Calu3 (cell line): ENCODE results near the gene CIAO2B. TPM values are rescaled to one million over a fixed set of nuclear protein-coding genes. Genes with fewer than 3 reads are reported as not detected.

ENCODE experiments used
- BruUV-seq: library from RNA; stranded (reverse); fragments of 400-500 nt; replicated peaks from 2 replicates; lab custom pipeline; 2021; lab: Mats Ljungman, UMichigan
- CTCF ChIA-PET: fragments of 300-600 bp; sonication (Branson Sonifier 250); formaldehyde crosslinking; loops from one replicate; lab custom pipeline; 2022; ENCODE audit warnings: antibody characterized with exemption; lab: Charles Lee
- DNase-seq: peaks from one replicate; pipeline ENCODE4 v3.0.0; 2022
- H3K27ac Mint-ChIP-seq: one replicate; pipeline ENCODE4 v1.8.0; 2022; ENCODE audit warnings: mixed read lengths; ENCODE audit not compliant: unreplicated experiment
- H3K27me3 Mint-ChIP-seq: one replicate; pipeline ENCODE4 v1.8.0; 2022; ENCODE audit warnings: mixed read lengths; ENCODE audit not compliant: unreplicated experiment
- H3K36me3 Mint-ChIP-seq: one replicate; pipeline ENCODE4 v1.8.0; 2022; ENCODE audit warnings: mild to moderate bottlenecking, moderate library complexity, mixed read lengths; ENCODE audit not compliant: insufficient read depth, unreplicated experiment
- H3K4me1 Mint-ChIP-seq: one replicate; pipeline ENCODE4 v1.8.0; 2022; ENCODE audit warnings: mild to moderate bottlenecking, low read depth, mixed read lengths; ENCODE audit not compliant: unreplicated experiment
- H3K4me3 Mint-ChIP-seq: one replicate; pipeline ENCODE4 v1.8.0; 2022; ENCODE audit warnings: mild to moderate bottlenecking, low read depth, moderate library complexity, mixed read lengths; ENCODE audit not compliant: unreplicated experiment
- H3K9me3 Mint-ChIP-seq: one replicate; pipeline ENCODE4 v1.8.0; 2022; ENCODE audit warnings: low read depth, mixed read lengths; ENCODE audit not compliant: unreplicated experiment
- CTCF ChIP-seq: fragments of 200-600 bp; IDR thresholded peaks from one replicate; pipeline ENCODE4 v1.8.0; 2022; ENCODE audit warnings: antibody characterized with exemption; ENCODE audit not compliant: unreplicated experiment
- intact Hi-C: fragments of 100-400 bp; cut with micrococcal nuclease; formaldehyde crosslinking; loops from one replicate; pipeline ENCODE4 v1.10.0; 2022; ENCODE audit not compliant: unreplicated experiment
- total RNA-seq: library from RNA; stranded (reverse); gene quantifications from 2 replicates; pipeline ENCODE4 v1.2.3, GENCODE V29; 2022

The CIAO2B gene
- total RNA-seq, 1 experiment from 2014 or later, result 121 TPM

GRCh38 chr16:66894948-66895688, 39.1 kb downstream of the CIAO2B start:
- no TSS peak for BruUV-seq
- Mint-ChIP-seq H3K36me3 (peaks cover 4% of the 10 kb centered on the region), H3K9me3 (no peaks in the 10 kb centered on the region), H3K4me1 (peaks cover 33% of the 10 kb centered on the region), H3K27ac (no peak overlapping the region), H3K27me3 (no peaks in the 10 kb centered on the region), H3K4me3 (no peak overlapping the region)
- CTCF ChIA-PET, result interaction anchor here (0.6 to 2.0 kb wide), 7 partner anchors 14 to 142 kb away, joined by 4 to 23 read pairs (median 5); partner anchors contain the start of genes PDP2 and RRAD
- intact Hi-C loops, result loop anchor here (2.0 to 5.0 kb wide), 2 partner anchors 34 to 52 kb away; no protein-coding TSS in a partner anchor
- TF ChIP-seq CTCF, result peak; percentile 94
- DNase-seq, result peak; percentile 77

- no peaks in the 10 kb centered on the region for H3K9me3 Mint-ChIP-seq
- H3K36me3 Mint-ChIP-seq, result peaks cover 4% of the 10 kb centered on the region
- TF ChIP-seq CTCF, result no peak
- no TSS peak for BruUV-seq
- CTCF ChIA-PET, result no interaction called here
- no peak for DNase-seq
- no peak overlapping the region for H3K4me3 Mint-ChIP-seq
- intact Hi-C loops, result loop anchor here (2.0 kb wide), 1 partner anchor 35 kb away; no protein-coding TSS in a partner anchor
- no peak overlapping the region for H3K27ac Mint-ChIP-seq
- peaks cover 22% of the 10 kb centered on the region for H3K4me1 Mint-ChIP-seq
- H3K27me3 Mint-ChIP-seq, result no peaks in the 10 kb centered on the region
These were observed 40.1 kb downstream of the CIAO2B start for GRCh38 chr16:66894055-66894454.

GRCh38 chr16:66891797-66892196, 42.4 kb downstream of the CIAO2B start:
- Mint-ChIP-seq H3K36me3 (peaks cover 9% of the 10 kb centered on the region), H3K27ac (no peak overlapping the region), H3K9me3 (no peaks in the 10 kb centered on the region), H3K4me3 (no peak overlapping the region), H3K4me1 (peaks cover 13% of the 10 kb centered on the region), H3K27me3 (no peaks in the 10 kb centered on the region)
- BruUV-seq, result no TSS peak
- DNase-seq, result no peak
- intact Hi-C loops, result no loop called here
- no peak for TF ChIP-seq CTCF
- CTCF ChIA-PET, result interaction anchor here (1.3 kb wide), 2 partner anchors 17 to 19 kb away, joined by 4 read pairs; no protein-coding TSS in a partner anchor

- intact Hi-C loops, result no loop called here
- peaks cover 9% of the 10 kb centered on the region for H3K36me3 Mint-ChIP-seq
- no peak overlapping the region for H3K27ac Mint-ChIP-seq
- H3K9me3 Mint-ChIP-seq, result no peaks in the 10 kb centered on the region
- H3K4me3 Mint-ChIP-seq, result no peak overlapping the region
- DNase-seq, result no peak
- peaks cover 9% of the 10 kb centered on the region for H3K4me1 Mint-ChIP-seq
- CTCF ChIA-PET, result interaction anchor here (0.6 to 1.3 kb wide), 3 partner anchors 16 to 132 kb away, joined by 4 to 6 read pairs (median 4); no protein-coding TSS in a partner anchor
- no peaks in the 10 kb centered on the region for H3K27me3 Mint-ChIP-seq
- no peak for TF ChIP-seq CTCF
- no TSS peak for BruUV-seq
These were observed 42.8 kb downstream of the CIAO2B start for GRCh38 chr16:66891360-66891759.
